Adrenal gland (tissue), 5 donors: Measurements from ENCODE around the gene SERPINE2.

Experiments used
- POLR2A ChIP-seq, 2 donors: fragments of 450-650 bp; IDR thresholded peaks; one replicate each; pipeline ENCODE4 v1.6.1; 2017; ENCODE audit warnings: antibody characterized with exemption in 2 of 2, mild to moderate bottlenecking in 2 of 2, moderate library complexity in 1 of 2
- TF ChIP-seq, protein P1 (sequence below), 6 experiments: fragments of 450-650 bp in 4 of 6; fragments of 200-600 bp in 2 of 6; sonication (generic) in 1 of 6; IDR thresholded peaks; 1 replicate in 5 of 6; 2 replicates in 1 of 6; pipeline versions ENCODE4 v1.5.1 to v1.8.0; 2016 to 2021; ENCODE audit warnings: antibody characterized with exemption in 6 of 6, mild to moderate bottlenecking in 2 of 6, moderate library complexity in 1 of 6
- donor health status: DM: no; HTN: no; CAD: no.

GRCh38 chr2:223943135-223943534 is 96.0 kb downstream of the SERPINE2 start:
- no peak for TF ChIP-seq POLR2A (IDR thresholded peaks at IDR 0.05)
- TF ChIP-seq, protein P1, sequence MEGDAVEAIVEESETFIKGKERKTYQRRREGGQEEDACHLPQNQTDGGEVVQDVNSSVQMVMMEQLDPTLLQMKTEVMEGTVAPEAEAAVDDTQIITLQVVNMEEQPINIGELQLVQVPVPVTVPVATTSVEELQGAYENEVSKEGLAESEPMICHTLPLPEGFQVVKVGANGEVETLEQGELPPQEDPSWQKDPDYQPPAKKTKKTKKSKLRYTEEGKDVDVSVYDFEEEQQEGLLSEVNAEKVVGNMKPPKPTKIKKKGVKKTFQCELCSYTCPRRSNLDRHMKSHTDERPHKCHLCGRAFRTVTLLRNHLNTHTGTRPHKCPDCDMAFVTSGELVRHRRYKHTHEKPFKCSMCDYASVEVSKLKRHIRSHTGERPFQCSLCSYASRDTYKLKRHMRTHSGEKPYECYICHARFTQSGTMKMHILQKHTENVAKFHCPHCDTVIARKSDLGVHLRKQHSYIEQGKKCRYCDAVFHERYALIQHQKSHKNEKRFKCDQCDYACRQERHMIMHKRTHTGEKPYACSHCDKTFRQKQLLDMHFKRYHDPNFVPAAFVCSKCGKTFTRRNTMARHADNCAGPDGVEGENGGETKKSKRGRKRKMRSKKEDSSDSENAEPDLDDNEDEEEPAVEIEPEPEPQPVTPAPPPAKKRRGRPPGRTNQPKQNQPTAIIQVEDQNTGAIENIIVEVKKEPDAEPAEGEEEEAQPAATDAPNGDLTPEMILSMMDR (IDR thresholded peaks at IDR 0.05) = no peak
